Measurements from ENCODE around the gene EHD3.

The EHD3 gene

GRCh38 chr2:31213601-31214443, 20.1 kb upstream of the EHD3 start:
- DNase-seq (ENCODE audit: low spot score), result no peak

GRCh38 chr2:31214444-31214915, 19.5 kb upstream of the EHD3 start:
- no peak for DNase-seq (ENCODE audit: low spot score)

GRCh38 chr2:31216734-31217133, 17.2 kb upstream of the EHD3 start:
- DNase-seq (ENCODE audit: low spot score), result no peak

- no peak for DNase-seq (ENCODE audit: low spot score)
Observed at GRCh38 chr2:31217465-31218200, 16.3 kb upstream of the EHD3 start, which contains the start of gene CAPN14. Gene CAPN14, minus strand, starts transcription at chr2:31217515. Its CDS starts 12,068 bp downstream, at chr2:31205447.

- no peak for DNase-seq (ENCODE audit: low spot score)
Observed at GRCh38 chr2:31219131-31219969, 14.6 kb upstream of the EHD3 start.

- no peak for DNase-seq (ENCODE audit: low spot score)
Observed at GRCh38 chr2:31221544-31221943, 12.4 kb upstream of the EHD3 start.

- DNase-seq (ENCODE audit: low spot score), result no peak
Observed at GRCh38 chr2:31222071-31222470, 11.9 kb upstream of the EHD3 start.

GRCh38 chr2:31223026-31223425, 10.9 kb upstream of the EHD3 start:
- no peak for DNase-seq (ENCODE audit: low spot score)

GRCh38 chr2:31223749-31224148, 10.2 kb upstream of the EHD3 start:
- DNase-seq (ENCODE audit: low spot score), result no peak

GRCh38 chr2:31226266-31226665, 7.7 kb upstream of the EHD3 start:
- DNase-seq (ENCODE audit: low spot score), result no peak

- no peak for DNase-seq (ENCODE audit: low spot score)
Observed at GRCh38 chr2:31227110-31227509, 6.8 kb upstream of the EHD3 start.

- no peak for DNase-seq (ENCODE audit: low spot score)
Observed at GRCh38 chr2:31227711-31228125, 6.2 kb upstream of the EHD3 start.

GRCh38 chr2:31228717-31229116, 5.2 kb upstream of the EHD3 start:
- DNase-seq (ENCODE audit: low spot score), result no peak

GRCh38 chr2:31230751-31231150, 3.2 kb upstream of the EHD3 start:
- DNase-seq (ENCODE audit: low spot score), result no peak

GRCh38 chr2:31231571-31232302, 2.2 kb upstream of the EHD3 start:
- no peak for DNase-seq (ENCODE audit: low spot score)

GRCh38 chr2:31232586-31232985, 1.4 kb upstream of the EHD3 start:
- no peak for DNase-seq (ENCODE audit: low spot score)

GRCh38 chr2:31233231-31233630, 721 bp upstream of the EHD3 start:
- DNase-seq (ENCODE audit: low spot score), result no peak

- no peak for DNase-seq (ENCODE audit: low spot score)
Observed at GRCh38 chr2:31234683-31235503, 941 bp downstream of the EHD3 start.

GRCh38 chr2:31235504-31235902, 1.6 kb downstream of the EHD3 start:
- DNase-seq (ENCODE audit: low spot score), result no peak

- no peak for DNase-seq (ENCODE audit: low spot score)
Observed at GRCh38 chr2:31236433-31237205, 2.7 kb downstream of the EHD3 start.
